HepG2 (cell line): ENCODE results near the gene SIX3. TPM values are rescaled to one million over a fixed set of nuclear protein-coding genes. Genes with fewer than 3 reads are reported as not detected.

ENCODE experiments used
- ATAC-seq: fragments of 200-7000 bp; cut with Tn5 transposase; 3 replicates; pipeline ENCODE4 v1.9.1; 2020; ENCODE audit warnings: mild to moderate bottlenecking, moderate library complexity
- BruUV-seq: library from RNA; stranded (reverse); fragments of 400-500 nt; replicated peaks from 2 replicates; lab custom pipeline; 2021; lab: Mats Ljungman, UMichigan
- CTCF ChIA-PET: fragments of 300-600 bp; formaldehyde crosslinking; extraction: SDS; loops from one replicate; lab custom pipeline; 2021; ENCODE audit warnings: low total read pairs, inconsistent platforms, low intra/inter-chr PET ratio; lab: Yijun Ruan, JAX
- POLR2A ChIA-PET: fragments of 350-600 bp; sonication (Branson Sonifier 250); formaldehyde crosslinking; loops from one replicate; lab custom pipeline; 2020; ENCODE audit warnings: antibody characterized with exemption, inconsistent platforms; lab: Yijun Ruan, JAX
- DNase-seq: peaks from one replicate; pipeline ENCODE4 v3.0.0-alpha.2; 2015; ENCODE audit warnings: low spot score
- FAIRE-seq: peaks from 3 replicates; lab custom pipeline; 2011; peaks lifted over from hg19 to GRCh38; lab: Jason Lieb, UNC
- H2AFZ ChIP-seq: one replicate; pipeline ENCODE4 v1.6.1; 2011; ENCODE audit warnings: low read length, inconsistent platforms
- H3K27ac ChIP-seq: fragments of 300-600 bp; 3 replicates; pipeline ENCODE4 v1.8.0; 2011; ENCODE audit warnings: mixed run types, mild to moderate bottlenecking, mixed read lengths, low read length, inconsistent platforms; ENCODE audit not compliant: insufficient read depth; ENCODE audit errors: extremely low read length
- H3K27me3 ChIP-seq, 2 experiments: fragments of 200-600 bp in 1 of 2; 2 replicates in 1 of 2; 3 replicates in 1 of 2; pipeline versions ENCODE4 v1.6.0 to v1.8.0; 2011; ENCODE audit warnings: low read length in 2 of 2, mild to moderate bottlenecking in 2 of 2, moderate library complexity in 2 of 2, inconsistent platforms in 1 of 2; ENCODE audit not compliant: insufficient read depth in 2 of 2, control insufficient read depth in 1 of 2
- H3K36me3 ChIP-seq, 2 experiments: fragments of 200-600 bp in 1 of 2; replicated peaks in 1 of 2; 2 replicates in 1 of 2; 3 replicates in 1 of 2; pipeline versions ENCODE4 v1.5.1 to v1.8.0; 2011; ENCODE audit warnings: low read length in 2 of 2, inconsistent platforms in 1 of 2; ENCODE audit not compliant: insufficient read depth in 2 of 2, control insufficient read depth in 1 of 2
- H3K4me1 ChIP-seq: 2 replicates; pipeline ENCODE4 v1.5.1; 2012; ENCODE audit warnings: low read length, inconsistent platforms; ENCODE audit not compliant: insufficient read depth
- H3K4me2 ChIP-seq: 2 replicates; pipeline ENCODE4 v1.6.0; 2011; ENCODE audit warnings: low read depth, low read length, inconsistent platforms
- H3K4me3 ChIP-seq, 3 experiments: fragments of 200-600 bp in 1 of 3; sonication (generic), shearing (Covaris generic) in 1 of 3; replicated peaks in 1 of 3; 2 replicates each; pipeline ENCODE4 v1.5.1; 2011 to 2016; ENCODE audit warnings: low read length in 3 of 3, inconsistent platforms in 2 of 3, low read depth in 2 of 3, mild to moderate bottlenecking in 2 of 3, control low read depth in 1 of 3, mixed read lengths in 1 of 3; ENCODE audit not compliant: insufficient read depth in 1 of 3
- H3K79me2 ChIP-seq: one replicate; pipeline ENCODE4 v1.6.1; 2011; ENCODE audit warnings: low read length, inconsistent platforms; ENCODE audit not compliant: insufficient read depth
- H3K9ac ChIP-seq: 2 replicates; pipeline ENCODE4 v1.6.0; 2011; ENCODE audit warnings: mild to moderate bottlenecking, low read depth, low read length, inconsistent platforms; ENCODE audit not compliant: insufficient read depth
- H3K9me3 ChIP-seq: 2 replicates; pipeline ENCODE4 v1.5.1; 2012; ENCODE audit warnings: mild to moderate bottlenecking, low read length
- H4K20me1 ChIP-seq: 2 replicates; pipeline ENCODE4 v1.6.0; 2011; ENCODE audit warnings: inconsistent platforms, mild to moderate bottlenecking, low read length, moderate library complexity; ENCODE audit not compliant: insufficient read depth
- EED ChIP-seq: sonication (generic); formaldehyde crosslinking; IDR thresholded peaks from 2 replicates; pipeline ENCODE4 v1.5.0; 2020; ENCODE audit warnings: mild to moderate bottlenecking, missing genetic modification reagents
- SNAPC2 ChIP-seq: sonication (generic); formaldehyde crosslinking; IDR thresholded peaks from 2 replicates; pipeline ENCODE4 v1.8.1; 2022; ENCODE audit warnings: mild to moderate bottlenecking, missing genetic modification reagents
- ZNF740 ChIP-seq: sonication (generic); formaldehyde crosslinking; IDR thresholded peaks from 2 replicates; pipeline ENCODE4 v1.4.0; 2020; ENCODE audit warnings: missing genetic modification reagents
- ZNF788 ChIP-seq: sonication (generic); formaldehyde crosslinking; IDR thresholded peaks from 2 replicates; pipeline ENCODE4 v1.5.0; 2020; ENCODE audit warnings: mild to moderate bottlenecking, missing genetic modification reagents, borderline replicate concordance
- ZSCAN31 ChIP-seq: sonication (generic); formaldehyde crosslinking; IDR thresholded peaks from 2 replicates; pipeline ENCODE4 v1.5.0; 2020; ENCODE audit warnings: low read depth, mild to moderate bottlenecking, missing genetic modification reagents
- ZUFSP ChIP-seq: sonication (generic); formaldehyde crosslinking; IDR thresholded peaks from 2 replicates; pipeline ENCODE4 v1.9.0; 2021; ENCODE audit warnings: missing genetic modification reagents, mild to moderate bottlenecking, borderline replicate concordance
- WGBS: methylation state at CpG from one replicate; pipeline ENCODE4 v1.1.6; 2017; ENCODE audit warnings: low lambda C conversion rate; 5-methylcytosine and 5-hydroxymethylcytosine counted together
- in situ Hi-C: cut with HindIII; loops from 2 replicates; pipeline ENCODE4 v1.10.0; 2017; ENCODE audit warnings: low pct_unique_long_range_greater_than_20kb; ENCODE audit not compliant: extremely low pct_ligation_motif_present
- intact Hi-C: fragments of 100-400 bp; cut with micrococcal nuclease; formaldehyde crosslinking; loops from one replicate; pipeline ENCODE4 v1.10.0; 2022; ENCODE audit not compliant: unreplicated experiment
- polyA plus RNA-seq, 8 experiments: library from polyadenylated mRNA; depleted of rRNA in 3 of 8; stranded (reverse) in 7 of 8; unstranded in 1 of 8; fragments of >200 nt; fragmentation: Illumina TruSeq in 4 of 8; extraction: Trizol in 4 of 8; gene quantifications; 2 replicates each; pipeline versions ENCODE4 v1.2.1 to v1.2.3, GENCODE V29; 2011 to 2016; ENCODE audit warnings: low read depth in 4 of 8, missing spikeins in 1 of 8, mixed read lengths in 1 of 8; ENCODE audit not compliant: insufficient read depth in 1 of 8
- total RNA-seq, 5 experiments: library from RNA; depleted of rRNA; stranded (reverse); fragments of >200 nt; fragmentation: Illumina TruSeq; extraction: Trizol; gene quantifications; 2 replicates each; pipeline ENCODE4 v1.2.3, GENCODE V29; 2016; ENCODE audit warnings: low read depth in 1 of 5

Gene SIX3
- total and polyA plus RNA-seq, 2 of the 13 experiments (the other 11 are each of a cell fraction or from before 2014, with no cell fraction given), result not detected

GRCh38 chr2:44954447-44954888, 13.0 kb downstream of the SIX3 start:
- ATAC-seq (no peak), FAIRE-seq (no peak)

More at GRCh38 chr2:44954447-44954888, 13.0 kb downstream of the SIX3 start:
- Histone ChIP-seq H3K4me2 (peak overlapping the region; percentile 71; the same call in 1 of the 2 replicates), H4K20me1 (peaks cover 4% of the 10 kb centered on the region; the same call in 1 of the 2 replicates), H3K36me3 (no peaks in the 10 kb centered on the region), H3K27me3 (peaks cover 28 to 94% of the 10 kb centered on the region in 2 experiments; a peak in 4 of 5 replicates), H3K27ac (no peak overlapping the region), H3K4me1 (peaks cover 32% of the 10 kb centered on the region), H3K9me3 (no peaks in the 10 kb centered on the region), H3K4me3 (no peak overlapping the region), H3K79me2 (no peaks in the 10 kb centered on the region), H2AFZ (no peak overlapping the region), H3K9ac (no peak overlapping the region)
- POLR2A ChIA-PET, result no interaction called here
- no peak for DNase-seq
- no peak for TF ChIP-seq ZNF740 (CRISPR knock-in tag)
- TF ChIP-seq SNAPC2 (CRISPR knock-in tag), result no peak
- peak; percentile 24; the same call in 1 of the 2 replicates for TF ChIP-seq ZNF788 (CRISPR knock-in tag)
- 0 out of 2 replicates have a peak, but pooled peaks have one; percentile 42 for TF ChIP-seq ZSCAN31 (CRISPR knock-in tag)
- TF ChIP-seq ZUFSP, result no peak
- TF ChIP-seq EED, result peak; percentile 32; the same call in 1 of the 2 replicates
- BruUV-seq, result no TSS peak
- 59% methylated on average over 21 of the region's 25 CpGs for WGBS
- CTCF ChIA-PET, result interaction anchor here (2.0 to 5.4 kb wide), 2 partner anchors 394 to 475 kb away, joined by 10 to 67 read pairs; no protein-coding TSS in a partner anchor
- in situ Hi-C loops, result loop anchor here (10.0 kb wide), 1 partner anchor 910 kb away; no protein-coding TSS in a partner anchor
- intact Hi-C loops, result loop anchor here (5.0 kb wide), 1 partner anchor 912 kb away; no protein-coding TSS in a partner anchor
